ENCODE results near the gene ACTN4.

Gene ACTN4

GRCh38 chr19:38662537-38663155 lies 15.2 kb downstream of the ACTN4 start:
- Histone ChIP-seq H3K36me3 (ENCODE audit: insufficient read depth, low read length) (peaks cover 18% of the 10 kb centered on the region), H2AFZ (ENCODE audit: low read depth, low read length) (no peak overlapping the region), H3K27me3 (ENCODE audit: insufficient read depth, low read length, poor library complexity) (no peaks in the 10 kb centered on the region), H3K4me3 (ENCODE audit: low read depth in 1 of 2, low read length in 2 of 2) (no peak overlapping the region), H3K9me3 (ENCODE audit: insufficient read depth, low read length, severe bottlenecking) (no peaks in the 10 kb centered on the region), H3K4me2 (ENCODE audit: insufficient read depth, low read length) (no peak overlapping the region), H3K9ac (ENCODE audit: low read depth, low read length) (no peak overlapping the region), H3K27ac (ENCODE audit: low read length) (no peak overlapping the region), H3K79me2 (ENCODE audit: insufficient read depth, low read length) (peaks cover 97% of the 10 kb centered on the region), H3K4me1 (ENCODE audit: insufficient read depth, low read length) (peaks cover 5% of the 10 kb centered on the region), H4K20me1 (ENCODE audit: insufficient read depth, low read length) (peaks cover 87% of the 10 kb centered on the region)
- ATAC-seq (ENCODE audit: insufficient read depth, low read depth), result no peak
- no peak for DNase-seq
- TF ChIP-seq EZH2 (IDR thresholded peaks at IDR 0.05; ENCODE audit: borderline replicate concordance, low read depth, low read length, severe bottlenecking) (no peak), CTCF (IDR thresholded peaks at IDR 0.05; ENCODE audit: borderline replicate concordance, extremely low read depth, low read length, poor library complexity, severe bottlenecking) (no peak)

- no peaks in the 10 kb centered on the region for H3K9me3 ChIP-seq (ENCODE audit: insufficient read depth, low read length, severe bottlenecking)
- ATAC-seq (ENCODE audit: insufficient read depth, low read depth) (no peak), DNase-seq (no peak)
- peaks cover 14% of the 10 kb centered on the region for H3K36me3 ChIP-seq (ENCODE audit: insufficient read depth, low read length)
- H3K4me1 ChIP-seq (ENCODE audit: insufficient read depth, low read length), result peaks cover 5% of the 10 kb centered on the region
- H3K27ac ChIP-seq (ENCODE audit: low read length), result no peak overlapping the region
- H4K20me1 ChIP-seq (ENCODE audit: insufficient read depth, low read length), result peaks cover 88% of the 10 kb centered on the region
- H2AFZ ChIP-seq (ENCODE audit: low read depth, low read length), result no peak overlapping the region
- no peaks in the 10 kb centered on the region for H3K27me3 ChIP-seq (ENCODE audit: insufficient read depth, low read length, poor library complexity)
- no peak overlapping the region for H3K4me2 ChIP-seq (ENCODE audit: insufficient read depth, low read length)
- no peak for TF ChIP-seq CTCF (IDR thresholded peaks at IDR 0.05; ENCODE audit: borderline replicate concordance, extremely low read depth, low read length, poor library complexity, severe bottlenecking)
- TF ChIP-seq EZH2 (IDR thresholded peaks at IDR 0.05; ENCODE audit: borderline replicate concordance, low read depth, low read length, severe bottlenecking), result no peak
- H3K4me3 ChIP-seq (ENCODE audit: low read depth in 1 of 2, low read length in 2 of 2), result no peak overlapping the region
- no peak overlapping the region for H3K9ac ChIP-seq (ENCODE audit: low read depth, low read length)
- peaks cover 97% of the 10 kb centered on the region for H3K79me2 ChIP-seq (ENCODE audit: insufficient read depth, low read length)
These were observed 15.8 kb downstream of the ACTN4 start for GRCh38 chr19:38663156-38663651.

GRCh38 chr19:38663957-38664502 lies 16.6 kb downstream of the ACTN4 start:
- Histone ChIP-seq H3K9ac (ENCODE audit: low read depth, low read length) (no peak overlapping the region), H3K4me1 (ENCODE audit: insufficient read depth, low read length) (peaks cover 7% of the 10 kb centered on the region)

More at GRCh38 chr19:38663957-38664502, 16.6 kb downstream of the ACTN4 start:
- DNase-seq (no peak), ATAC-seq (ENCODE audit: insufficient read depth, low read depth) (no peak)
- Histone ChIP-seq H4K20me1 (ENCODE audit: insufficient read depth, low read length) (peaks cover 84% of the 10 kb centered on the region), H3K9me3 (ENCODE audit: insufficient read depth, low read length, severe bottlenecking) (no peaks in the 10 kb centered on the region), H3K27me3 (ENCODE audit: insufficient read depth, low read length, poor library complexity) (no peaks in the 10 kb centered on the region), H3K4me2 (ENCODE audit: insufficient read depth, low read length) (no peak overlapping the region), H3K79me2 (ENCODE audit: insufficient read depth, low read length) (peaks cover 95% of the 10 kb centered on the region), H2AFZ (ENCODE audit: low read depth, low read length) (no peak overlapping the region), H3K4me3 (ENCODE audit: low read depth in 1 of 2, low read length in 2 of 2) (no peak overlapping the region), H3K27ac (ENCODE audit: low read length) (no peak overlapping the region), H3K36me3 (ENCODE audit: insufficient read depth, low read length) (peaks cover 14% of the 10 kb centered on the region)
- TF ChIP-seq EZH2 (IDR thresholded peaks at IDR 0.05; ENCODE audit: borderline replicate concordance, low read depth, low read length, severe bottlenecking) (no peak), CTCF (IDR thresholded peaks at IDR 0.05; ENCODE audit: borderline replicate concordance, extremely low read depth, low read length, poor library complexity, severe bottlenecking) (no peak)

All from DND-41 (cell line).